HepG2 (cell line): Measurements from ENCODE around the gene ROMO1. TPM values are rescaled to one million over a fixed set of nuclear protein-coding genes. Genes with fewer than 3 reads are reported as not detected.
A peak's percentile ranks its signal among the peaks of the same experiment; 100 is the strongest.

Experiments
- CREB1 ChIP-seq, 2 experiments: fragments of 450-650 bp in 1 of 2; IDR thresholded peaks; 2 replicates each; pipeline ENCODE4 v1.6.1; 2016 to 2017; ENCODE audit warnings: control low read depth in 1 of 2, mild to moderate bottlenecking in 1 of 2, missing compliant biosample characterization in 1 of 2, missing genetic modification characterization in 1 of 2
- ETV6 ChIP-seq: sonication (generic); formaldehyde crosslinking; conservative IDR thresholded peaks from 2 replicates; pipeline ENCODE4 v1.4.0; 2020; ENCODE audit warnings: missing genetic modification reagents
- HOXA5 ChIP-seq: sonication (generic); formaldehyde crosslinking; IDR thresholded peaks from 2 replicates; pipeline ENCODE4 v1.4.0; 2020; ENCODE audit warnings: missing genetic modification reagents
- IRF2 ChIP-seq: IDR thresholded peaks from 2 replicates; pipeline ENCODE4 v1.6.1; 2018; ENCODE audit warnings: missing genetic modification reagents, missing compliant biosample characterization
- MTA1 ChIP-seq: sonication (generic); formaldehyde crosslinking; IDR thresholded peaks from 2 replicates; pipeline ENCODE4 v1.4.0; 2020; ENCODE audit warnings: missing genetic modification reagents, mild to moderate bottlenecking, borderline replicate concordance
- SMAD3 ChIP-seq: sonication (generic); formaldehyde crosslinking; IDR thresholded peaks from 2 replicates; pipeline ENCODE4 v1.4.0; 2020; ENCODE audit warnings: missing genetic modification reagents
- SP5 ChIP-seq: IDR thresholded peaks from 2 replicates; pipeline ENCODE4 v1.6.1; 2016; ENCODE audit warnings: low read depth, borderline replicate concordance
- SRSF1 ChIP-seq: fragments of 200-400 bp; formaldehyde crosslinking; optimal IDR thresholded peaks from 2 replicates; pipeline ENCODE3; 2017; ENCODE audit warnings: mild to moderate bottlenecking, low read depth, low read length, moderate library complexity
- U2AF2 ChIP-seq: fragments of 200-400 bp; formaldehyde crosslinking; IDR thresholded peaks from 2 replicates; pipeline ENCODE4 v1.6.1; 2017; ENCODE audit warnings: low read depth, mild to moderate bottlenecking, low read length
- ZBTB42 ChIP-seq: sonication (generic); formaldehyde crosslinking; IDR thresholded peaks from 2 replicates; pipeline ENCODE4 v1.5.0; 2020; ENCODE audit warnings: mild to moderate bottlenecking, missing genetic modification reagents
- ZFP37 ChIP-seq: sonication (generic); formaldehyde crosslinking; IDR thresholded peaks from 2 replicates; pipeline ENCODE4 v1.4.0; 2020; ENCODE audit warnings: missing genetic modification reagents, borderline replicate concordance
- ZNF253 ChIP-seq: sonication (generic); formaldehyde crosslinking; IDR thresholded peaks from 2 replicates; pipeline ENCODE4 v1.8.0; 2022; ENCODE audit warnings: mild to moderate bottlenecking, missing genetic modification reagents, borderline replicate concordance
- ZNF274 ChIP-seq: sonication (generic); formaldehyde crosslinking; IDR thresholded peaks from 2 replicates; pipeline ENCODE4 v1.5.1; 2020; ENCODE audit warnings: mild to moderate bottlenecking, missing genetic modification reagents
- ZNF34 ChIP-seq: sonication (generic); formaldehyde crosslinking; IDR thresholded peaks from 2 replicates; pipeline ENCODE4 v1.4.0; 2020; ENCODE audit warnings: mild to moderate bottlenecking, missing genetic modification reagents, borderline replicate concordance
- ZNF567 ChIP-seq: sonication (generic); formaldehyde crosslinking; IDR thresholded peaks from 2 replicates; pipeline ENCODE4 v1.8.1; 2023; ENCODE audit warnings: mild to moderate bottlenecking, missing genetic modification reagents, borderline replicate concordance
- ZNF766 ChIP-seq: sonication (generic); formaldehyde crosslinking; IDR thresholded peaks from 2 replicates; pipeline ENCODE4 v1.5.0; 2020; ENCODE audit warnings: missing genetic modification reagents, borderline replicate concordance
- ZNF781 ChIP-seq: sonication (generic); formaldehyde crosslinking; IDR thresholded peaks from 2 replicates; pipeline ENCODE4 v1.5.1; 2020; ENCODE audit warnings: borderline replicate concordance, mild to moderate bottlenecking, missing genetic modification reagents; ENCODE audit errors: not compliant biosample characterization
- ZNF850 ChIP-seq: sonication (generic); formaldehyde crosslinking; conservative IDR thresholded peaks from 2 replicates; pipeline ENCODE4 v1.9.0; 2021; ENCODE audit warnings: mild to moderate bottlenecking, missing genetic modification reagents
- polyA plus RNA-seq, 8 experiments: library from polyadenylated mRNA; depleted of rRNA in 3 of 8; stranded (reverse) in 7 of 8; unstranded in 1 of 8; fragments of >200 nt; fragmentation: Illumina TruSeq in 4 of 8; extraction: Trizol in 4 of 8; gene quantifications; 2 replicates each; pipeline versions ENCODE4 v1.2.1 to v1.2.3, GENCODE V29; 2011 to 2016; ENCODE audit warnings: low read depth in 4 of 8, missing spikeins in 1 of 8, mixed read lengths in 1 of 8; ENCODE audit not compliant: insufficient read depth in 1 of 8
- total RNA-seq, 5 experiments: library from RNA; depleted of rRNA; stranded (reverse); fragments of >200 nt; fragmentation: Illumina TruSeq; extraction: Trizol; gene quantifications; 2 replicates each; pipeline ENCODE4 v1.2.3, GENCODE V29; 2016; ENCODE audit warnings: low read depth in 1 of 5
- TF ChIP-seq, protein P1 (sequence below): sonication (generic); formaldehyde crosslinking; IDR thresholded peaks from 2 replicates; pipeline ENCODE4 v1.4.0; 2020; ENCODE audit warnings: low read depth, missing genetic modification reagents
- TF ChIP-seq, protein P2 (sequence below): sonication (generic); formaldehyde crosslinking; IDR thresholded peaks from 2 replicates; pipeline ENCODE4 v1.5.1; 2020; ENCODE audit warnings: mild to moderate bottlenecking, moderate library complexity, missing genetic modification reagents
- TF ChIP-seq, protein P3 (sequence below): IDR thresholded peaks from 2 replicates; pipeline ENCODE4 v1.6.1; 2016; ENCODE audit warnings: low read depth
- TF ChIP-seq, protein P4 (sequence below): sonication (generic); formaldehyde crosslinking; IDR thresholded peaks from 2 replicates; pipeline ENCODE4 v1.4.0; 2020; ENCODE audit warnings: missing genetic modification reagents

ROMO1 gene
- total and polyA plus RNA-seq, 2 of the 13 experiments (the other 11 are each of a cell fraction or from before 2014, with no cell fraction given): 636 to 755 TPM

DNA sequence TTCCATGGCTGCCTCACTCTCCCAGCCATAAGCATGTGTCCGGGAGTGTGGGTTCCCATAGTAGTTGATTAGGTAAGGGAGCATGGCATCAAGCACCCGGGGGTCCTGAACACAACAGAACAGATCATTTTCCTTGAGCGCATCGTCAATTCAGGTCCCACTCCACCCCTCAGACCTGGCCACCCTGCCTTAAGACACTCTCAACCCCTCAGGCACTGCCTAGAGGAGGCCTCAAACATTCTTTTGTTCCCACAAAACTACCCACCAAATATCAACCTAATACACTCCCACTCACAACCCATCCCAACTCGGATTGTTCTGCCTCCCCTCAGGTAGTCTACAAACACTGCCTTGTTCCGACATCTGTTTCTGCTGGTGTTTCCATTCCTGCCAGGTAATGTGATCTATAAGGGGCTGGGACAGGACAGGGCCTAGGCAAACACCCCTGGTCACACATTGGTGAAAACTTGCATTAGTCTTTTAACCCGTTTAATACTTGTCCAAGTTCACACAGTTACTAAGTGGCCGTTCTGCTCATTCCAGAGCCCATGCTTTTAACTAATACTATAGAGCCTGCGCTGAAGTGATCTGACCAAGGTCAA is 1.4 kb upstream of the ROMO1 start (continued):
- TF ChIP-seq, protein P1, sequence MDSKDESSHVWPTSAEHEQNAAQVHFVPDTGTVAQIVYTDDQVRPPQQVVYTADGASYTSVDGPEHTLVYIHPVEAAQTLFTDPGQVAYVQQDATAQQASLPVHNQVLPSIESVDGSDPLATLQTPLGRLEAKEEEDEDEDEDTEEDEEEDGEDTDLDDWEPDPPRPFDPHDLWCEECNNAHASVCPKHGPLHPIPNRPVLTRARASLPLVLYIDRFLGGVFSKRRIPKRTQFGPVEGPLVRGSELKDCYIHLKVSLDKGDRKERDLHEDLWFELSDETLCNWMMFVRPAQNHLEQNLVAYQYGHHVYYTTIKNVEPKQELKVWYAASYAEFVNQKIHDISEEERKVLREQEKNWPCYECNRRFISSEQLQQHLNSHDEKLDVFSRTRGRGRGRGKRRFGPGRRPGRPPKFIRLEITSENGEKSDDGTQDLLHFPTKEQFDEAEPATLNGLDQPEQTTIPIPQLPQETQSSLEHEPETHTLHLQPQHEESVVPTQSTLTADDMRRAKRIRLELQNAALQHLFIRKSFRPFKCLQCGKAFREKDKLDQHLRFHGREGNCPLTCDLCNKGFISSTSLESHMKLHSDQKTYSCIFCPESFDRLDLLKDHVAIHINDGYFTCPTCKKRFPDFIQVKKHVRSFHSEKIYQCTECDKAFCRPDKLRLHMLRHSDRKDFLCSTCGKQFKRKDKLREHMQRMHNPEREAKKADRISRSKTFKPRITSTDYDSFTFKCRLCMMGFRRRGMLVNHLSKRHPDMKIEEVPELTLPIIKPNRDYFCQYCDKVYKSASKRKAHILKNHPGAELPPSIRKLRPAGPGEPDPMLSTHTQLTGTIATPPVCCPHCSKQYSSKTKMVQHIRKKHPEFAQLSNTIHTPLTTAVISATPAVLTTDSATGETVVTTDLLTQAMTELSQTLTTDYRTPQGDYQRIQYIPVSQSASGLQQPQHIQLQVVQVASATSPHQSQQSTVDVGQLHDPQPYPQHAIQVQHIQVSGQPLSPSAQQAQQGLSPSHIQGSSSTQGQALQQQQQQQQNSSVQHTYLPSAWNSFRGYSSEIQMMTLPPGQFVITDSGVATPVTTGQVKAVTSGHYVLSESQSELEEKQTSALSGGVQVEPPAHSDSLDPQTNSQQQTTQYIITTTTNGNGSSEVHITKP (CRISPR knock-in tag): no peak
- TF ChIP-seq U2AF2 (no peak), ZNF253 (no peak), ZNF34 (CRISPR knock-in tag) (no peak), ZBTB42 (CRISPR knock-in tag) (no peak), ZNF781 (CRISPR knock-in tag) (no peak), ZNF567 (CRISPR knock-in tag) (no peak), SMAD3 (CRISPR knock-in tag) (no peak), IRF2 (no peak; the same call in 1 of the 2 replicates), SRSF1 (no peak), HOXA5 (CRISPR knock-in tag) (no peak), SP5 (CRISPR knock-in tag) (no peak), ZFP37 (CRISPR knock-in tag) (no peak), ETV6 (CRISPR knock-in tag) (0 out of 2 replicates have a peak, but pooled peaks have one; percentile 41), ZNF766 (no peak), ZNF274 (CRISPR knock-in tag) (peak; percentile 35), CREB1 (IDR thresholded peaks at IDR 0.05) (no peak), CREB1 (CRISPR knock-in tag; IDR thresholded peaks at IDR 0.05) (no peak), MTA1 (CRISPR knock-in tag) (no peak), ZNF850 (CRISPR knock-in tag) (no peak)
- TF ChIP-seq, protein P2, sequence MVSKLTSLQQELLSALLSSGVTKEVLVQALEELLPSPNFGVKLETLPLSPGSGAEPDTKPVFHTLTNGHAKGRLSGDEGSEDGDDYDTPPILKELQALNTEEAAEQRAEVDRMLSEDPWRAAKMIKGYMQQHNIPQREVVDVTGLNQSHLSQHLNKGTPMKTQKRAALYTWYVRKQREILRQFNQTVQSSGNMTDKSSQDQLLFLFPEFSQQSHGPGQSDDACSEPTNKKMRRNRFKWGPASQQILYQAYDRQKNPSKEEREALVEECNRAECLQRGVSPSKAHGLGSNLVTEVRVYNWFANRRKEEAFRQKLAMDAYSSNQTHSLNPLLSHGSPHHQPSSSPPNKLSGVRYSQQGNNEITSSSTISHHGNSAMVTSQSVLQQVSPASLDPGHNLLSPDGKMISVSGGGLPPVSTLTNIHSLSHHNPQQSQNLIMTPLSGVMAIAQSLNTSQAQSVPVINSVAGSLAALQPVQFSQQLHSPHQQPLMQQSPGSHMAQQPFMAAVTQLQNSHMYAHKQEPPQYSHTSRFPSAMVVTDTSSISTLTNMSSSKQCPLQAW (CRISPR knock-in tag): no peak
- TF ChIP-seq, protein P3, sequence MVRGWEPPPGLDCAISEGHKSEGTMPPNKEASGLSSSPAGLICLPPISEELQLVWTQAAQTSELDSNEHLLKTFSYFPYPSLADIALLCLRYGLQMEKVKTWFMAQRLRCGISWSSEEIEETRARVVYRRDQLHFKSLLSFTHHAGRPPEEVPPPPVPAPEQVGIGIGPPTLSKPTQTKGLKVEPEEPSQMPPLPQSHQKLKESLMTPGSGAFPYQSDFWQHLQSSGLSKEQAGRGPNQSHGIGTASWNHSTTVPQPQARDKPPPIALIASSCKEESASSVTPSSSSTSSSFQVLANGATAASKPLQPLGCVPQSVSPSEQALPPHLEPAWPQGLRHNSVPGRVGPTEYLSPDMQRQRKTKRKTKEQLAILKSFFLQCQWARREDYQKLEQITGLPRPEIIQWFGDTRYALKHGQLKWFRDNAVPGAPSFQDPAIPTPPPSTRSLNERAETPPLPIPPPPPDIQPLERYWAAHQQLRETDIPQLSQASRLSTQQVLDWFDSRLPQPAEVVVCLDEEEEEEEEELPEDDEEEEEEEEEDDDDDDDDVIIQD (CRISPR knock-in tag): no peak; the same call in 1 of the 2 replicates
- TF ChIP-seq, protein P4, sequence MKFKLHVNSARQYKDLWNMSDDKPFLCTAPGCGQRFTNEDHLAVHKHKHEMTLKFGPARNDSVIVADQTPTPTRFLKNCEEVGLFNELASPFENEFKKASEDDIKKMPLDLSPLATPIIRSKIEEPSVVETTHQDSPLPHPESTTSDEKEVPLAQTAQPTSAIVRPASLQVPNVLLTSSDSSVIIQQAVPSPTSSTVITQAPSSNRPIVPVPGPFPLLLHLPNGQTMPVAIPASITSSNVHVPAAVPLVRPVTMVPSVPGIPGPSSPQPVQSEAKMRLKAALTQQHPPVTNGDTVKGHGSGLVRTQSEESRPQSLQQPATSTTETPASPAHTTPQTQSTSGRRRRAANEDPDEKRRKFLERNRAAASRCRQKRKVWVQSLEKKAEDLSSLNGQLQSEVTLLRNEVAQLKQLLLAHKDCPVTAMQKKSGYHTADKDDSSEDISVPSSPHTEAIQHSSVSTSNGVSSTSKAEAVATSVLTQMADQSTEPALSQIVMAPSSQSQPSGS (CRISPR knock-in tag): peak; percentile 39; the same call in 1 of the 2 replicates
